Peyer's patch (tissue), 4 donors: Measurements from ENCODE around the gene KRT4.

Experiments used
- CTCF ChIP-seq, 6 experiments: fragments of 450-650 bp in 4 of 6; fragments of 200-600 bp in 2 of 6; sonication (generic) in 1 of 6; IDR thresholded peaks; one replicate each; pipeline ENCODE4 v1.5.1; 2017 to 2019; ENCODE audit warnings: antibody characterized with exemption in 6 of 6, mild to moderate bottlenecking in 3 of 6, moderate library complexity in 1 of 6
- POLR2A ChIP-seq, 2 donors: fragments of 450-650 bp; IDR thresholded peaks; one replicate each; pipeline ENCODE4 v1.5.1; 2017; ENCODE audit warnings: antibody characterized with exemption in 2 of 2, mild to moderate bottlenecking in 2 of 2, moderate library complexity in 2 of 2

- no peak for TF ChIP-seq CTCF (IDR thresholded peaks at IDR 0.05)
- TF ChIP-seq POLR2A (IDR thresholded peaks at IDR 0.05): no peak
These were observed 14.3 kb downstream of the KRT4 start for GRCh38 chr12:52799505-52800211.
